Activated T-cell treated with anti-CD3 and anti-CD28 coated beads, Interleukin-2, amount 50 U/mL, for 72 hours (primary cell): ENCODE results near the gene TRDN. TPM values are rescaled to one million over a fixed set of nuclear protein-coding genes. Genes with fewer than 3 reads are reported as not detected.
A peak's percentile ranks its signal among the peaks of the same experiment; 100 is the strongest.

Experiments
- ATAC-seq, 2 donors: fragments of 150-1000 bp; cut with Tn5 transposase; replicated peaks in 1 of 2; 2 replicates each; pipeline ENCODE4 v1.10.0; 2021; ENCODE audit warnings: moderate library complexity in 2 of 2, mild to moderate bottlenecking in 1 of 2
- DNase-seq, 2 donors: peaks; one replicate each; pipeline ENCODE4 v3.0.0; 2021 to 2022; ENCODE audit warnings: mixed read lengths in 1 of 2
- H3K27ac Mint-ChIP-seq: one replicate; pipeline ENCODE4 v1.8.0; 2022; ENCODE audit warnings: mild to moderate bottlenecking, moderate library complexity, mixed read lengths
- H3K27me3 Mint-ChIP-seq: one replicate; pipeline ENCODE4 v1.8.0; 2022; ENCODE audit warnings: low read depth, mixed read lengths
- H3K36me3 Mint-ChIP-seq, 2 donors: one replicate each; pipeline ENCODE4 v1.8.0; 2022; ENCODE audit warnings: mixed read lengths in 2 of 2, mild to moderate bottlenecking in 1 of 2; ENCODE audit not compliant: insufficient read depth in 2 of 2
- H3K4me1 Mint-ChIP-seq: one replicate; pipeline ENCODE4 v1.8.0; 2022; ENCODE audit warnings: low read depth, mixed read lengths
- H3K4me3 Mint-ChIP-seq, 2 donors: one replicate each; pipeline ENCODE4 v1.8.0; 2022; ENCODE audit warnings: mild to moderate bottlenecking in 2 of 2, mixed read lengths in 2 of 2, moderate library complexity in 2 of 2
- H3K9me3 Mint-ChIP-seq, 2 donors: one replicate each; pipeline ENCODE4 v1.8.0; 2022; ENCODE audit warnings: mixed read lengths in 2 of 2
- total RNA-seq, 2 donors: library from RNA; stranded (reverse); gene quantifications; one replicate each; pipeline ENCODE4 v1.2.3, GENCODE V29; 2022

TRDN gene
- total RNA-seq, 2 donors from 2014 or later, result not detected

DNA sequence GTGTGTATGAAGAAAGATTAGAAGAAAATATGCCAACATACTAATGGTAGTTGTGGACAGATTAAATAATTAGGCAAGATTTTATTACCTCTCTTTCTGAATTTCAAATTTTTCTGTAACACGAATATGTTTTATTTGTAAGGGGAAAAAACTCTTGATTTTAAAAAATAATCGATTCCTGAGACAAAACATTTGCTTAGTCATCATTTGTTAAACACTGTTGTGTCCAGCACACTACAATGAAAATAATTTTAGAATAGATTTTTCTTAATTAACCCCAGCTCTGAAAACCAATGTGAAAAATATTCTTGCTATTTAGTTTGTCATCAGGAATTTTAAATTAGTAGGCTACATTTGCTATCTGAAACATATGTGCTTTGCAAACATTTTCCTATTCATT, 253.0 kb downstream of the TRDN start:
- no peaks in the 10 kb centered on the region for H3K4me1 Mint-ChIP-seq
- DNase-seq (no peak), ATAC-seq (no peak)
- H3K4me3 Mint-ChIP-seq, result no peak overlapping the region
- no peaks in the 10 kb centered on the region for H3K27me3 Mint-ChIP-seq
- H3K27ac Mint-ChIP-seq, result no peak overlapping the region
- H3K36me3 Mint-ChIP-seq, result no peaks in the 10 kb centered on the region
- peaks cover 0 to 1% of the 10 kb centered on the region in 2 donors for H3K9me3 Mint-ChIP-seq

DNA sequence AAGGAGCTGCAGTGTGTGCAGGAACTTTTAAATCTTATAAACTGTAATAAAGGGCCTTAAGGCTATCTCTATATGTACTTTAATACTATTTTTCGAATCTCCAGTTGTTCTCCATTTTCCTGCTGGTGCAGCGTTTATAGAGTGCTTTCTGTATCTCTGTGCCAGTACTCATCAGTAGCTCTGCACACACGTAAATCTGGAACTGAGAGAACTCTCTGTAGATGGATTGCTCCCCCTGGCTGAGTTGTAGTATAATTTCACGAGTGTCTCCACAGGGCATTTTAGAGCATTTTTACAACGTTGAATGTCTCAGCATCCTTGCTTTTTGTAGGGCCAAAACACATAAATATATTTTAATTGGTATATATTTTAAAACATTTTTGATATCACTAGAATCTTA, 256.5 kb downstream of the TRDN start:
- H3K9me3 Mint-ChIP-seq, result no peaks in the 10 kb centered on the region
- DNase-seq (no peak), ATAC-seq (no peak)
- no peaks in the 10 kb centered on the region for H3K27me3 Mint-ChIP-seq
- no peak overlapping the region for H3K27ac Mint-ChIP-seq
- H3K4me1 Mint-ChIP-seq, result no peaks in the 10 kb centered on the region
- no peak overlapping the region for H3K4me3 Mint-ChIP-seq
- H3K36me3 Mint-ChIP-seq, result no peaks in the 10 kb centered on the region

DNA sequence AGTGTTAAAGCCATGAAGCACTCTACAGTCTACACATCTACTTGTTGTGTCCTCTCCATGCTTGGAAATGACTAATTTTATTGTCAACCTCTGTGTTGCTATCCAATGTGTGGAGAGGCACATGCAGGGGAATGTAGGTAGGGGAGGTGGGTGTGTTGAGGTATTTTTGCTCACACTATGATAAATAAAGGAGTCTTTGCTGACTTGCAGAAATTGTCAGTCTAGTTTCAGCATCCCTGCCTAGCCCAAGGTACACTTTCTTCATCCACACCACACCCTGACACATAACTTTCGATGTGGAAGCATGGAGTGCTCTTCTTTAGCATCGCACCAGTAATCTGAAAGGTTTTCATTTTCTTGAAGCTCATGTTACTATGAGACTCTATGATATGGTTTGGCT, 264.0 kb downstream of the TRDN start:
- ATAC-seq (no peak), DNase-seq (no peak)
- Mint-ChIP-seq H3K9me3 (peaks cover 0 to 5% of the 10 kb centered on the region in 2 donors), H3K4me1 (no peaks in the 10 kb centered on the region), H3K27ac (no peak overlapping the region), H3K36me3 (no peaks in the 10 kb centered on the region), H3K27me3 (no peaks in the 10 kb centered on the region), H3K4me3 (no peak overlapping the region)

DNA sequence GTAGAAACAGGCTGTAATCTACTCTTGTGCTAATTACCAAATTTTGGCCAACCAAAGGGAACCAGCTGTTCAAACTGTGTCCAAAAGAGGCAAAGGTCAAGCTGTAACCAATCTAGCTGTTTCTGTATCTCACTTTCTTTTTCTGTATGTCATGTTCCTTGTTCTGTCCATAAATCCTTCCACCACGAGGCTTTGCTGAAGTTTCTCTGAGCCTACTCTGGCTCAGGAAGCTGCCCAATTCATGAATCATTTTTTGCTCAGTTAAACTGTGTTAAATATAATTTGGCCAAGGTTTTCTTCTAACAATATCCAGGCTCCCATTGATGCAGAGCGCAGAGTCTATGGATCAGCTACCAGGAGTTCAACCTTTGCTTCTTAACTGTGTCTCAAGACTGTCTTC, 272.8 kb downstream of the TRDN start:
- no peaks in the 10 kb centered on the region for H3K27me3 Mint-ChIP-seq

DNA sequence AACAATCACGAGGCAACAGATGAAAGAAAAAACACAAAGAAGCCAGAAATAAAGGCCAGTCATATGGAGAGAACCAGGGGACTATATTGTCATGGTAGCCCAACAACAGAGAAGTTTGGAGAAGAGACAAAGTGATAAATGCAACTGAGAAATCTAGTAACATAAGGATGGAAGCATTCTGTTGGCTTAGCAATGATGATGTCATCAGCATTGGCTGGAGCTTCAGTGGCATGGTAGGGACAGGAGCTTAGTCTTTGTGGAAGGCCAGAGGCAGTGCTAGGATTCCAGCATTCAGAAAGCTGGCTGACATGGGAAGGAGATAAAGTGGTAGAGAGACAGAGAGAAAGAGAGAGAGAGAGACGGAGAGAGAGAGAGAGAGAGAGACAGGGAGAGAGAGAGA, 276.4 kb downstream of the TRDN start:
- Mint-ChIP-seq H3K27ac (no peak overlapping the region), H3K9me3 (peaks cover 6 to 7% of the 10 kb centered on the region in 2 donors), H3K27me3 (no peaks in the 10 kb centered on the region), H3K36me3 (peaks cover 0 to 3% of the 10 kb centered on the region in 2 donors), H3K4me1 (no peaks in the 10 kb centered on the region), H3K4me3 (no peak overlapping the region)
- ATAC-seq, result no peak
- no peak for DNase-seq

More for the DNA sequence above, 272.8 kb downstream of the TRDN start:
- DNase-seq, result no peak
- Mint-ChIP-seq H3K27ac (no peak overlapping the region), H3K9me3 (peaks cover 6 to 7% of the 10 kb centered on the region in 2 donors), H3K4me1 (no peaks in the 10 kb centered on the region), H3K36me3 (peaks cover 0 to 3% of the 10 kb centered on the region in 2 donors), H3K4me3 (no peak overlapping the region)
- ATAC-seq, result no peak

DNA sequence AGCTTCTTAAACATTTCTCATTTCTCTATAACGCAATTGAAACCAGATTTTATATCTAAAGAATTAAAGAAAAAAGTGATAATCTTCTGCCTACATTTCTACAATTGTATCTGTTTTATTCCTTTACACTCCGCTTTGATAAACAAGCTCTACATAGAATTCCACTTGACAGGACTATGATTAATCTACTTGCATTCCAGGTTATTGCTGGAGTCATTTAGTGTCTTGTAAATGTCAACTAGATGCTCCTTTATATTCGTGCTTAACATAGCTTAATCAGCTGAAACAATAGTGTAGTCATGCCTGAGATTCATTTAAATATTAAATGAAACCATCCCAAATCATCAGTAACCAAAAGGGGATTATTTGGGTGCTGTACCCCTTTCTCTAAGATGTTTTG, 284.0 kb downstream of the TRDN start:
- DNase-seq (no peak), ATAC-seq (no peak)
- H3K27ac Mint-ChIP-seq, result peak overlapping the region; percentile 21
- no peak overlapping the region for H3K4me3 Mint-ChIP-seq
- H3K9me3 Mint-ChIP-seq, result no peaks in the 10 kb centered on the region
- no peaks in the 10 kb centered on the region for H3K4me1 Mint-ChIP-seq
- H3K36me3 Mint-ChIP-seq, result no peaks in the 10 kb centered on the region
- no peaks in the 10 kb centered on the region for H3K27me3 Mint-ChIP-seq

DNA sequence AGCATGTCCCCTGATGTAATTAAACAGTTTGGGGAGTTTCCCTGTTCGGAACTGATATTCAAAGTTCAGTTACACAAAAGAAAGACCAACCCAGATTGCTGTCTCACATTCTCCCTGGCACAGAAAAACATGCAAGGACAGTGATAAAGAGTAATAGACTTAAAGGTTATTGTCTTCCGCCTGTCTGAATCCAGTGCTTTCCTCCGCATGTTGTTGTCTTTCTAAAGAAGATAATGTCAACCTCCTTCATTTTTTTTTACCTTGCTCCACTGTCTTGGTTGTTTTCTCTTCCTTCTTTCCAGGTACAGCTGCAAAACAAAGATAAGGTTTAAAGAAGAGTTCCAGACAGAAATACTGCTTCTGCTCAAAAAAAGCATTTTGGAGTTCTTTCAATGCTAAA, 284.5 kb downstream of the TRDN start:
- Mint-ChIP-seq H3K9me3 (no peaks in the 10 kb centered on the region), H3K27me3 (no peaks in the 10 kb centered on the region), H3K27ac (peak overlapping the region; percentile 21), H3K4me3 (no peak overlapping the region), H3K36me3 (no peaks in the 10 kb centered on the region), H3K4me1 (no peaks in the 10 kb centered on the region)
- DNase-seq (no peak), ATAC-seq (no peak)

DNA sequence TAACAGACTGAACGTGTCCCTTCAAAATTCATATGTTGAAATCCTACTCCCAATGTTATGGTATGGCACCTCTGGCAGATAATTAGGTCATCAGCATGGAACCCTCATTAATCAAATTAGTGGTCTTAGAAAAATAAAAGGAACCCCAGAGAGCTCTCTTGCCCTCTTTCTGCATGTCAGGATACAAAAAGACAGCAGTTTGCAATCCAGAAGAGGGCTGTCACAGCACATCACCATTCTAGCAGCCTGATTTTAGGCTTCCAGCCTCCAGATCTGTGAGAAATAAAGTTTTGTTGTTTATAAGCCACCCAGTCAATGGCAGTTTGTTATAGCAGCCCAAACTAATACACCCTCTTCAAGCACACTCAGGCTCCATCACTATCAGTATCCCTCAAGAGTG, 292.9 kb downstream of the TRDN start:
- Mint-ChIP-seq H3K36me3 (no peaks in the 10 kb centered on the region), H3K9me3 (no peaks in the 10 kb centered on the region), H3K27ac (no peak overlapping the region), H3K4me1 (no peaks in the 10 kb centered on the region), H3K4me3 (no peak overlapping the region), H3K27me3 (no peaks in the 10 kb centered on the region)
- ATAC-seq, result no peak
- DNase-seq, result no peak

DNA sequence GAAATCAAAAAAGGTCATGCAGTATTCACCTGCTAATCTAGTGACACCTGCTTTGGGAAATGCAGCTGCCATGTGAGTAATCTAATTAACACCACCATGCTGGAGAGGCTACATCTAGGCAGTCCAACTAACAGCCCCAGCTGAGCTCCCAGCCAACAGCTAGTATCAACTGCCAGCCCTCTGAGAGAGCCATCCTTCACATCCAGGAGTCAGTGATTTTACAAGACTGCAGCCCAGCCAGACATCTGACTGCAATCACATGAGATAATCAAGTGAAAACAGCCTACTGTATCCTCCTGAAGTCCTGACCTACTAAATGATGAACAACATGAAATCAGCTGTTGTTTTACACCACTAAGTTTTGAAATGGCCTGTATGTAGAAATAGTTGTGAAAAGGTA, 298.4 kb downstream of the TRDN start:
- no peak for DNase-seq
- no peak for ATAC-seq

DNA sequence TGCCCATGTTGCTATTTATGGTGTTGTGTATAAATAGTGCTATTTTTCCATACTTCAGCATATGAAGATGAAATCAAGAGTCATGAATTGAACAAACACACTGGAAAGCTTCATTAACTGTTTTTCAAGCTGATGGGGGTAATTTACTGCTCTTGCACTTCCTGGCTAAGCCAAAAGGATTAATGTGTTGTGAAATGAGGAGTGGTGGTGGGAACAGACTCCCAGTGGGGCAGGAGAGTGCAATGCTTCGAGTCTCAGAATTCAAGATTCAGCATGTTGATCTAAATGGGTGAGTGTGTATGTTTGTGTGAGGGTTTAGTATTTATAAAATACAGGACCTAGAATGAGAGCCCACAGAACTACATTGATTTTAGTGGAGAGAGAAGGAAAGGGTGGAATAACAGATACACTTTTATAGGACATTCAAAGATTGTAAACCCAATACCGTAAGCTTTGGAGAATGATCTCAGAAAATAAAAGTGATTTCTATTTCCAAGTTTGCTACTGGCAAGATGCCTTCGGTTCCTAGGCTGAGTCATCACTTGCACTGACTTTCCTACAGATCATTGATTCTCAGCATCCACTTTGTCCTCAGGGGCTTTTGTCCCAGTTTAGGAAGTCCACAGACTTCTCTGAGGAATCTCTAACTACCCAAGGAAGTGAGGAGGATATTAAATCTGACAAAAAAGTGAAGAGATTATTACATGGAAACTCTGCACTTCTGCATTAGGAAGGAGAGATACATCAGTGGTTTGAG, 303.6 kb downstream of the TRDN start:
- H3K4me1 Mint-ChIP-seq, result no peaks in the 10 kb centered on the region
- no peaks in the 10 kb centered on the region for H3K36me3 Mint-ChIP-seq
- H3K4me3 Mint-ChIP-seq, result no peak overlapping the region
- H3K9me3 Mint-ChIP-seq, result peaks cover 0 to 4% of the 10 kb centered on the region in 2 donors
- ATAC-seq (no peak), DNase-seq (no peak)
- H3K27ac Mint-ChIP-seq, result no peak overlapping the region
- no peaks in the 10 kb centered on the region for H3K27me3 Mint-ChIP-seq

More for the DNA sequence above, 298.4 kb downstream of the TRDN start:
- H3K36me3 Mint-ChIP-seq, result no peaks in the 10 kb centered on the region
- no peaks in the 10 kb centered on the region for H3K27me3 Mint-ChIP-seq
- no peak overlapping the region for H3K27ac Mint-ChIP-seq
- no peak overlapping the region for H3K4me3 Mint-ChIP-seq
- H3K4me1 Mint-ChIP-seq, result no peaks in the 10 kb centered on the region
- no peaks in the 10 kb centered on the region for H3K9me3 Mint-ChIP-seq

DNA sequence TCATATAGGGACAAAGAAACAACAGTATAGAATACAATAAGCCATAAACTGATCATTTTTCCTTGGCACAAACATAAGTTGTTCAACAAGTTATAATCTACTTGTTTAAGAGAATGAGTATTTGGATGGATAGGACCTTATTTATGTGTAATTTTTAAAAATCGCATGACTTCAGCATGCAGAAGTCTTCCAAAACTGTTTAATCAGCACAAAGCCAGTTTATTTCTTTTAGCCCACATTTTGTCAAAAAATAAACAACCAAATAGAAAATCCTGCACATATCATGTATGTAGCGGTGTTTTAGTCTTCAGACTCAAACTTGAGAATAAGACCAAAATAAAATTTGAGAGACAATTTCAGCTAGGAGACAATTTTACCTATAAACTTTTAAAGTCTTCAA, 304.7 kb downstream of the TRDN start:
- Mint-ChIP-seq H3K27me3 (no peaks in the 10 kb centered on the region), H3K9me3 (peaks cover 0 to 4% of the 10 kb centered on the region in 2 donors), H3K4me1 (no peaks in the 10 kb centered on the region), H3K36me3 (no peaks in the 10 kb centered on the region), H3K4me3 (no peak overlapping the region), H3K27ac (no peak overlapping the region)
- DNase-seq (no peak), ATAC-seq (no peak)

DNA sequence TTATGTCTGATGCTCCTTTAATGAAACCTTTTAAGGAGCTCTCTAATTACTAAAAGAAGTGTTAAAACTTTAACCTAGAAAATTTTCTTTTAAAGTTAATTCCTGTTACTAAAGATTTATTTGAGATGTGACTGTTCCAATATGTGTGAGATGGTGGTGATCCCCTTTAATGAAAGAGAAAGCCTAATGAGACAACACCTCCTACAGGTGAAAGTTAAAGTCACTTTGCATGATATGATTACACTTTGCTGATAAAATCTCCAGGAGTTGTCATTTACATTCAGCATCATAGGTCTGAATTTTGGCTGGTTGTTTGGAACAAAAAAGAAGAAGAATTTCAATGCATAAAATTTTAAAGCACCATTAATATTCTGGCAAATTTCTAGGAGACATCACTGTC, 307.4 kb downstream of the TRDN start:
- DNase-seq (no peak), ATAC-seq (no peak)
- Mint-ChIP-seq H3K4me3 (no peak overlapping the region), H3K4me1 (no peaks in the 10 kb centered on the region), H3K27ac (no peak overlapping the region), H3K27me3 (no peaks in the 10 kb centered on the region), H3K9me3 (peaks cover 0 to 4% of the 10 kb centered on the region in 2 donors), H3K36me3 (no peaks in the 10 kb centered on the region)

DNA sequence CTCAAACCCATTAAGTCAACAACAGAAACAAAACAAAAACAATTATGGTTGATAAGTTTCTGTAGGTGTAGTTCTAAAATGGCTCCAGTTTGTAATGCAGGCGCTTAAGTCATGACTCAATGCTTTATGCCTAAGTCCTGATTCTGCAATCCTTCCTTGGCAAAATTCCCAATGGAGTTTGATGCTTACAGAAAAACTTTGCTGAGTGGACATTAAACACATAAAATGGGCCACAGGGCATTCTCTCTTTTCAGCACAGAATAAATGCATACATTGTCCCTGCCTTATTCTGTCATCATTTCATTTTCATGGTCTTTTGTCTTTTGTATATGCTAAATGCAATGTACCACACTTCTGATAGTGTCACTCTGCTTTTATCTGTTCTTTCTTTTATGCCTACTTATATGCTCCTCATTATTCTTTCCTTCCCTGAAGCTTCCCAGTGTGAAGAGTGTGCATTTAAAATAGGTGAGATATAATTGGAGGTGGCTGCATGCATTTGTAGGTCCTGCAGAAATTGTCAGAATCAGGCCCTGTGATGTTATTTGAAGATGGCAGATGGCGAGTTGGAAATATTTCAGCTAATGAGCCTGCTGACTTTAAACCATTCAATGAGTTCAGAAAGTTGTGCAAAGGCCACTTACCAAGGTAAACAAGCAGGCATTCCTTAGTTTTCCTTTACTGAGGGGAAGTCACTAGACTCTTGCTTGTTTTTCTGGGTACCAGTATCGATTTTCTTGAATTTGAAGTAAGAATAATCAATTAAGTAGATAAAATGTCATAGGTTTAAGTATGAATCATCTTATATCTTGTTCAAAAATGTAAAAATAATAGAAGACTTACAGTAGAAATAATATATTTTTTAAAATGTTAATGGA, 313.1 kb downstream of the TRDN start:
- Mint-ChIP-seq H3K27ac (no peak overlapping the region), H3K9me3 (no peaks in the 10 kb centered on the region), H3K36me3 (no peaks in the 10 kb centered on the region), H3K27me3 (no peaks in the 10 kb centered on the region), H3K4me1 (no peaks in the 10 kb centered on the region), H3K4me3 (no peak overlapping the region)
- no peak for DNase-seq
- ATAC-seq, result no peak
